ENCODE measurements around the gene TLR1.
"Not testable (repeated sequence)": the region's sequence is repeated elsewhere in the genome, so short reads cannot be mapped to it uniquely, and the experiment has no call there.

TLR1 gene

GRCh38 chr4:38774181-38774955, 30.2 kb downstream of the TLR1 start:
- DNase-seq = no peak

DNA sequence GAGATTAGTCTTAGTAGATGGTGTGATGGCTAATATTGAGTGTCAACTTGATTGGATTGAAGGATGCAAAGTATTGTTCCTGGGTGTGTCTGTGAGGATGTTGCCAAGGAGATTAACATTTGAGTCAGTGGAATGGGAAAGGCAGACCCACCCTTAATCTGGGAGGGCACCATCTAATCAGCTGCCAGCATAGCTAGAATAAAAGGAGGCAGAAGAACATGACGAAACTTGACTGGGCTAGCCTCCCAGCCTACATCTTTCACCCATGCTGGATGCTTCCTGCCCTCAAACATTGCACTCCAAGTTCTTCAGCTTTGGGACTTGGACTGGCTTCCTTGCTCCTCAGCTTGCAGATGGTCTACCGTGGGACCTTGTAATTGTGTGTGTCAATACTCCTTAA, 34.3 kb downstream of the TLR1 start:
- not testable (repeated sequence) for DNase-seq

- no peak for DNase-seq
Measured at GRCh38 chr4:38769857-38770256, 34.7 kb downstream of the TLR1 start.

- no peak for DNase-seq
Measured at GRCh38 chr4:38769441-38769840, 35.1 kb downstream of the TLR1 start.

DNA sequence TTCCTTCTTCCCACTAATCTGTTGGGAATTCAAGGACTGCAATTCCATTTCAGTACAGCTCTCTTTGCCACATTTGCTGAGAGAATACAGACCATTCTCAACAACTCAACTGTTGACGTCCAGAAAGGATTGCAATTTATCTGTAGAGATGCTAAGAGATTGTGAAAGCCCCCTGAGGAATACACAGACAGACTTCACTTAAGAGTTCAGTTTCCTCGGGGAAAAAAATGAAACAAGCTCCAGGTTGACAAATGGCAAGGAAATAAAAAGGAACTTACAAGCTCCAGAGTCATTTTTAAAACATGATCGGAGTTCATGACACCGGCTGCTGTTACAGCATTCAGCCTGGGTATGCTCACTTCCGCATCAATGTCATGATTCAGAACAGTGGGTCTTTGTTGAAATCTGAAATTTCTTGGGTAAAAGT, 35.6 kb downstream of the TLR1 start:
- no peak for DNase-seq

GRCh38 chr4:38766940-38767339, 37.7 kb downstream of the TLR1 start:
- DNase-seq = not testable (repeated sequence)

DNA sequence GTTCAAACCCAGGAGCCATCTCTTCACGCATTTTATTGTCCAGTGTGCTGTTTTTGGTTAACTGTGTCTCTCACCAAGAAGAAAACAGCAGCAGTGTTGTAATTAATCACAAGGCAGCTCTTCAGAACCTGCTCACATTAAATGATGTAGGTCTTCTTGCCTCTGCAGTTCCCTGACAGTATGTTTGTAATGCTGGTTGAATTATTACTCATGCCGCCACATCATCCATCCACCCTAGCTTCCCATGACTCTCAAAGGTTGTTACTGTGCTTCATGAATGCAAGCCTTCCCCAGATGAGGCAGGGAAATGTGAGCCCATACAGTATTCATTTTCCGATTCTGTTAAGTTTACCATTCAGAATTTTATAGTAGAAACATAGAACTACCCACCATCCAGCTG, 39.2 kb downstream of the TLR1 start:
- no peak for DNase-seq

DNA sequence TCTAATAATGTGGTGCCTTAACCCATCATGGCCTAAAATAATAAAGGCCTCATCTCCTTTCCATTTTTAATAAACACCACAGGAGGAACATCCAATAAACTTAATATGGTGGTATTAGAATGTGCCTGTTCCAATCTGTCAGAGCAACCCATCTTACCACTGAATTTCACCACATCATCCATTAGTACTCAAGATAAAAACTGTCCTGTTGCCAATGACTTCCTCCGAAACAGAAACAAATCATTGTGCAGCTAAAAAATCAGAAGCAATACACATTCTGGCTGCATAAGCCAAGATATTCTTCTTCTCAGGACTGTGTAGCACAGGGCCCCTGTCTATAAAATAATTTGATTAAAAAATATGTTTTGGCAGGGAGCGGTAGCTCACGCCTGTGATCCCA, 40.3 kb downstream of the TLR1 start:
- DNase-seq = no peak

DNA sequence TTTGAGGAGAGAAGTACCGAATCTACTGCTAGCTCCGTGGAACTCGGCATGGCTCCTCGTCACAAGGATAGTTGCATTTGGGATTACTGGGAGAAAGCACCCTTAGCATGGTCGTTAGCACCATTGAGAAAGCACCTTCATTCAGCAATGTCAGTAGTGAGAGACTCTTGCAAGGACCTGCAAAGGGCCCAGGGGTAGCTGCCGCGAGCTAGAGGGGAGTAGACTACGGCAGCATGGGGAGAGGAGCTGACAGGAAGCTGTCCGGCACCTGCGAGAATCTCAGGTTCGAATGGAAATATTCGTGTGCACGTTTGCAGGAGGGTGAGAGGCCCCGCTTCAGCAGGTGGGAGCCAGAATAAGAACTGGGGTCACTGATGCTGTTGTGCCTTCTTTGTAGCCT, 42.0 kb downstream of the TLR1 start:
- no peak for DNase-seq

- no peak for DNase-seq
Measured at GRCh38 chr4:38759790-38760122, 44.8 kb downstream of the TLR1 start.

DNA sequence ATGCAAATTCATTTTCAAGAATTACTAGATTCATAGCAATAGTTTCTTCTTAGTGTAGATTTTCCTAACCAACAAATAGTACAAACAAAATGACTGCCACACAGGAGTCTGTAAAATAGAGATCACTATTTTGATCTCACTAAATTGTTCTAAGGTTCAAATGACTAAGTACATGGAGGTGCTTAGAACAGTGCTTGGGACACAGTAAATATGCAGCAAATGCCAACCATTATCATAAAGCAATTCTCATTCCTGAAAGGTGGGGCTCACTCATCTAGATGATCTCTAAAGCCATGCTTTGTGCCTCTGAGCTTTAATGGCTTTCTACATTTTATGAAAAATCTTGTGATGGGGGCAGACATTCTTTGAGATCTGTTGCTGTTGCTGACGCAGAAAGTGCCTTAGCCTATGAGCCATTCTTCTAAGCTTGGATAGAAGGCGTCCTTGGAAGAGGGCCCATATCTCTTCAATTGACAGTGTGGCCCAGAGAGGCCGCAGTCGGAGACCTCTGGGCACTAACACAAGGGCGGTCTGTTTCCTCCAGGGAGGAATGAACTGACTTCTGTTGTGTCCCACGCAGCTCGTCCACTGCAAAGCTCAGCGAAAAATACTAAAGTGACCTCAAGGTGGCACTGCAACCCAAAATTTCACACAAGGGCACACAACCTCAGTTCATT, 45.3 kb downstream of the TLR1 start:
- peak; percentile 59 to 65 for DNase-seq

GRCh38 chr4:38757945-38758600, 46.5 kb downstream of the TLR1 start:
- DNase-seq = peak in 1 of 2 experiments; percentile 5

DNA sequence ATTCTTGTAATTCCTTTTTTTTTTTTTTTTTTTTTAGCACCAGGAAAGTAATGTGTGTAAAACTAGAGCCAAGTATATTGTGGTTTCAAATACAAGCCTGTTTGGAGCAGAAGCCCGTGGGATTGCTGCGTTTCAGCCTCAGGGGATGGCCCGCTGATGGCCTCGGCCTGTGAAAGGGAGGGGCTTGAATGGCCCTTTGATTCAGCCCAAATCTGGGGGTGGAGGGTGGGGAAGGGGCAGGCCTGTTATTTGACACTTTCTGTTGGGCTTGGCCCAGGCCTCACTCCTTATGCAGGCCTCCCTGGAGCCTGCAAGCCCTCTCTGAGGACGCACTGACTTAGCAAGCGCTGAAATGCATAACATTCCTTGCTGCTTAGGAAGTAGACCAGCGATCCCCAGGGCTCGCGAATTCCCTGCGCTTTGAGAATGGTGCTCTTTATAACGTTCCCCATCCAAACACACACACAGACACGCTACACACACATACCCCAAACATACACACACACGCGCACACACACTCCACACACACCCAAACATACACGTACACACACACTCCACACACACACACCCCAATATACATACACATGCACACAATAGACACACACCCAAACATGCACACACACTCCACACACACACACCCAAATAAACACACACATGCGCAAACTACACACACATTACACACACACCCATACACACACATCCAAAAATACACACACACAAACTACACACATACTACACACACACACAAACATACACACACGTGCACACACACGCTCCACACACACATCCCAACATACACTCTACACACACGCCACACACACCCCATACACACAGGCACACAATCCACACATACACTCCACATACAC, 51.4 kb downstream of the TLR1 start:
- no peak for DNase-seq

DNA sequence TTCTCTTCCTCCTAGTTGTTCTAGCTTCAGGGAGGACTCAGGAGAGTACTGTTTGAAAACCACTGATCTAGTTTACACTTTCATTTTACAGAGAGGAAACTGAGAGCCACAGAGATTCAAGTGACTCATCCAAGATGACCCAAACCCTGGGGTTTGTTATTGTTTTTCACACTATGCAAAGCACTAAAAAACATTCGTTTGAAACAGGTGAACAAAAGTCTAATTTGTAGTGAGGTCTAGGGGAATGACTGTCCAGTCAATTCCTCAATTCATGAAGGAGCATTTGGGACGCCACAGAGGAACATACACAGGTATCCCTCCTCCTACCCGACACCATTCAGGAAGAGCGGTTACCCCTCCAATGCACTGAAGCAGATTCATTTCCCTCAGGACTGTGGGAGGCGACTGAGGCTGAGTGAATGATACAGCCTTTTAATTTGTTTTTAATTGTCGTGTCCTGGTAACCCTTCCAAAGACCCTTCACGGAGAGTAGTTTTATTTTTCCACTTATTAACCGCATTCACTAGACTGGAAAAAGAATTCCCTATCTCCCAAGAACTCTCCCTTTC, 52.1 kb downstream of the TLR1 start:
- no peak for DNase-seq

DNA sequence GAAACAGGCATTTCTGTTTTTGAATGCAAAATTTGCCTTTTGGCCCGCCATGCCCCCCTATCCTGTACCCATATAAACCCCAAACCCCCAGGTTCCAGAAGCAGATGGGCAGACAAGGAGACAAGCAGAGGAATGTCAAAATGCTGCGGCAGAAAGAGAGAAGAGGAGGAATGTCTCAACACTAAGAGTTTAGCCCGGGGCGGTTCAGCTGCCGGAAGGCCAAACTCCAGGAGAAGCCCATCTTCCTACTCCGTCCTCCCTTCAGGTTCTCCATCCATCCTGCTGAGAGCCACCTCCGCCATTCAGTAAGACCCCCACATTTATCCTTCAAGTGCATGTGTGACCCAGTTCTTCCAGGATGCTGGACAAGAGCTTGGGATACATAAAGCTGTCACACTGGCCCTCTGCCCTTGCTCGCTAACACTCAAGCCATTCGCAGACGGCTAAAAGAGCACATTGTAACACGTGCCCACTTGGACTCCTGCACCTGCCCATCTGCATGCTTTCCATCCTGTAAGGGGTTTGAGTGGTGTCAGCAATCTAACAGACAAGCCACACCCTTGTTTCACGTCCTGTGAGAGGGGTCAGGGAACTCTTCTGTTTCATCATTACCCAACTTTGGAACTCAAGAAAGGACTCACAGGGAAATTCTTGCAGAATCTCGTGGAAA, 53.1 kb downstream of the TLR1 start:
- no peak for DNase-seq

DNA sequence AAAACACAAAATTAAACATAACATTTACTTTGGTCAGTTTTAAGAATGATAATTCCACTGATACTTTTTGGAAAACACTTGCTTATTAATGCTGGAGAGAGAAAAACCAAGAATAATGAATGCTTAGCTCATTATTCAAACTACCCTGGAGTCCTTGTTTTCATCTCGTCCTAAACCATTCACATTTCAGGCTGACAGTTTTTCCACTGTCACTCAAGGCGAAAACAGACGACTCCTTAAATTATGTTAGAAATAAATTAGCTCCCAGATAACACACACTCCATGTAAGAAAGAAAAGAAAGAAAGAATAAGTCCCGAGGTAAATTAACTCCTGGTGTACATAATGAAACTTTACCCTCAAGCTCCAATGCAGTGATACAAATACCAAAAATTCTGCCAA, 55.3 kb downstream of the TLR1 start:
- no peak for DNase-seq

- DNase-seq = no peak
Measured at GRCh38 chr4:38747629-38748028, 57.0 kb downstream of the TLR1 start.
